ENCODE data around the gene KYAT1.

The KYAT1 gene

DNA sequence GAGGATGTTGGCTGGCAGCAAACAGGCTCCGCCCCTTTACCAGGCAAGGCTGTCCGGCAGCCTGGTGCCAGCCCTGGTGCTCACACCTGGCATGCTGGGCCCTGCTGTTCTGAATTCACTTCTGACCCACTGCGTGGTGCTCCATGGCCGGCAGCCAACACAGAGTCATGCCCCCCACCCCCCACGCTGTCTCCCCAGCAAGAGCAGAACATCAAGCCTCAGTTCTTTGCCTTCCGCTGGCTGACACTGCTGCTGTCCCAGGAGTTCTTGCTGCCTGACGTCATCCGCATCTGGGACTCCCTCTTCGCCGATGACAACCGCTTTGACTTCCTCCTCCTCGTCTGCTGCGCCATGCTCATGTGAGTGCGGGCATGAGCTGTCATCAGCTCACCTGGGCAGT is 76.1 kb downstream of the KYAT1 start:
- no peak overlapping the region for H3K27ac ChIP-seq (ENCODE audit: low read depth, low read length, poor library complexity, severe bottlenecking)
- no peaks in the 10 kb centered on the region for H3K79me2 ChIP-seq (ENCODE audit: insufficient read depth, low read length)
- H3K9me3 ChIP-seq (ENCODE audit: low read length), result no peaks in the 10 kb centered on the region
- no peaks in the 10 kb centered on the region for H3K27me3 ChIP-seq (ENCODE audit: insufficient read depth, low read length)
- H3F3A ChIP-seq (ENCODE audit: insufficient read depth, low read length), result no peaks in the 10 kb centered on the region; the same call in 1 of the 2 replicates
- no peak overlapping the region for H3K4me3 ChIP-seq (ENCODE audit: low read depth, low read length, poor library complexity, severe bottlenecking)
- H4K20me1 ChIP-seq (ENCODE audit: insufficient read depth, low read length), result no peaks in the 10 kb centered on the region
- H3K9me2 ChIP-seq (ENCODE audit: low read depth, low read length), result no peaks in the 10 kb centered on the region
- H3K36me3 ChIP-seq (ENCODE audit: insufficient read depth, low read length), result peaks cover 52% of the 10 kb centered on the region
- no peak overlapping the region for H3K9ac ChIP-seq (ENCODE audit: low read length)
- no peak overlapping the region for H2AFZ ChIP-seq (ENCODE audit: low read length)
- no peaks in the 10 kb centered on the region for H3K4me1 ChIP-seq (ENCODE audit: insufficient read depth, low read length, severe bottlenecking)
- TF ChIP-seq, protein P1, sequence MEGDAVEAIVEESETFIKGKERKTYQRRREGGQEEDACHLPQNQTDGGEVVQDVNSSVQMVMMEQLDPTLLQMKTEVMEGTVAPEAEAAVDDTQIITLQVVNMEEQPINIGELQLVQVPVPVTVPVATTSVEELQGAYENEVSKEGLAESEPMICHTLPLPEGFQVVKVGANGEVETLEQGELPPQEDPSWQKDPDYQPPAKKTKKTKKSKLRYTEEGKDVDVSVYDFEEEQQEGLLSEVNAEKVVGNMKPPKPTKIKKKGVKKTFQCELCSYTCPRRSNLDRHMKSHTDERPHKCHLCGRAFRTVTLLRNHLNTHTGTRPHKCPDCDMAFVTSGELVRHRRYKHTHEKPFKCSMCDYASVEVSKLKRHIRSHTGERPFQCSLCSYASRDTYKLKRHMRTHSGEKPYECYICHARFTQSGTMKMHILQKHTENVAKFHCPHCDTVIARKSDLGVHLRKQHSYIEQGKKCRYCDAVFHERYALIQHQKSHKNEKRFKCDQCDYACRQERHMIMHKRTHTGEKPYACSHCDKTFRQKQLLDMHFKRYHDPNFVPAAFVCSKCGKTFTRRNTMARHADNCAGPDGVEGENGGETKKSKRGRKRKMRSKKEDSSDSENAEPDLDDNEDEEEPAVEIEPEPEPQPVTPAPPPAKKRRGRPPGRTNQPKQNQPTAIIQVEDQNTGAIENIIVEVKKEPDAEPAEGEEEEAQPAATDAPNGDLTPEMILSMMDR (IDR thresholded peaks at IDR 0.05; ENCODE audit: low read length), result no peak
- no peak for TF ChIP-seq EZH2 (IDR thresholded peaks at IDR 0.05; ENCODE audit: borderline replicate concordance, low read length)
- no peak overlapping the region for H3K4me2 ChIP-seq (ENCODE audit: low read length)

DNA sequence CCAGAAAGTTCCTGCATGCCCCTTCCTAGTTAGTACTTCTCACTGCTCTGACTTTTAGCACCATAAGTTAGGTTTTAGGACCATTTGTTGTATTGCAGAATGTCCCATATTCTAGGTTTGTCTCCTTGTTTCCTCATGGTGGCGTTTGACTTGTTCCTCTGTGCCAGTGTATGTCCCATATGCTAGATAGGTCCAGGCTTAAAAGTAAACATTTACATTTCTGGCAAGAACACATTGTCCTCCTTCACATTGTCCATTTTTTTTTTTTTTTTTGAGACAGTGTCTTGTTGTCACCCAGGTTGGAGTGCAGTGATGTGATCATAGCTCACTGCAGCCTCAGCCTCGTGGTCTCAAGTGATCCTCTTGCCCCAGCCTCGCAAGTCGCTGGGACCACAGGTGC is 79.3 kb downstream of the KYAT1 start:
- Histone ChIP-seq H3K27me3 (ENCODE audit: insufficient read depth, low read length) (no peaks in the 10 kb centered on the region), H3K36me3 (ENCODE audit: insufficient read depth, low read length) (peaks cover 71% of the 10 kb centered on the region), H3K4me3 (ENCODE audit: low read depth, low read length, poor library complexity, severe bottlenecking) (no peak overlapping the region), H3K9ac (ENCODE audit: low read length) (no peak overlapping the region), H3K9me2 (ENCODE audit: low read depth, low read length) (no peaks in the 10 kb centered on the region), H4K20me1 (ENCODE audit: insufficient read depth, low read length) (no peaks in the 10 kb centered on the region), H3K79me2 (ENCODE audit: insufficient read depth, low read length) (no peaks in the 10 kb centered on the region), H3K9me3 (ENCODE audit: low read length) (no peaks in the 10 kb centered on the region), H2AFZ (ENCODE audit: low read length) (no peak overlapping the region), H3F3A (ENCODE audit: insufficient read depth, low read length) (no peaks in the 10 kb centered on the region), H3K4me2 (ENCODE audit: low read length) (no peak overlapping the region), H3K27ac (ENCODE audit: low read depth, low read length, poor library complexity, severe bottlenecking) (no peak overlapping the region), H3K4me1 (ENCODE audit: insufficient read depth, low read length, severe bottlenecking) (no peaks in the 10 kb centered on the region)
- TF ChIP-seq, protein P1 (IDR thresholded peaks at IDR 0.05; ENCODE audit: low read length), result no peak
- TF ChIP-seq EZH2 (IDR thresholded peaks at IDR 0.05; ENCODE audit: borderline replicate concordance, low read length), result no peak

DNA sequence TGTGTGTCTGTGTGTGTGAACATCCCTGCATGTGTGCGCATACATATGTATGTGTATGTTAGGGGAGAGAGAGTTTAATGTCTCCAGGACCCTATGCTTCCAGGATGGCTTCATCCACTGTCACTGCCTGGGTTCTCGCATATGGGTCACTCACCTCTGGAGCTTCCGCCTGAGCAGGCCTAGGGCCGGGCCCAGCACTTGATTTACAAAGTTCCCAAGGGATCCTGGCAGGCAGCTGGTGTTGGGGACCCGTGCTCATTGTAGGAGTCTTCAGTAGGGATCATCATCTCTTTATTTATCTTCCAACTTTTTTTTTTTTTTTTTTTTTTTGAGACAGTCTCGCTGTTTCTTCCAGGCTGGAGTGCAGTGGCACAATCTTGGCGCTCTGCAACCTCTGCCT is 81.7 kb downstream of the KYAT1 start:
- H3K36me3 ChIP-seq (ENCODE audit: insufficient read depth, low read length), result peaks cover 66% of the 10 kb centered on the region
- no peak overlapping the region for H3K4me3 ChIP-seq (ENCODE audit: low read depth, low read length, poor library complexity, severe bottlenecking)
- H3K9me3 ChIP-seq (ENCODE audit: low read length), result no peaks in the 10 kb centered on the region
- no peaks in the 10 kb centered on the region for H3K79me2 ChIP-seq (ENCODE audit: insufficient read depth, low read length)
- no peak for TF ChIP-seq EZH2 (IDR thresholded peaks at IDR 0.05; ENCODE audit: borderline replicate concordance, low read length)
- TF ChIP-seq, protein P1 (IDR thresholded peaks at IDR 0.05; ENCODE audit: low read length), result no peak
- H3K4me2 ChIP-seq (ENCODE audit: low read length), result no peak overlapping the region
- H3K9ac ChIP-seq (ENCODE audit: low read length), result no peak overlapping the region
- H3F3A ChIP-seq (ENCODE audit: insufficient read depth, low read length), result no peaks in the 10 kb centered on the region
- no peak overlapping the region for H2AFZ ChIP-seq (ENCODE audit: low read length)
- no peaks in the 10 kb centered on the region for H3K4me1 ChIP-seq (ENCODE audit: insufficient read depth, low read length, severe bottlenecking)
- no peaks in the 10 kb centered on the region for H3K27me3 ChIP-seq (ENCODE audit: insufficient read depth, low read length)
- no peaks in the 10 kb centered on the region for H4K20me1 ChIP-seq (ENCODE audit: insufficient read depth, low read length)
- H3K9me2 ChIP-seq (ENCODE audit: low read depth, low read length), result no peaks in the 10 kb centered on the region
- no peak overlapping the region for H3K27ac ChIP-seq (ENCODE audit: low read depth, low read length, poor library complexity, severe bottlenecking)
